ENCODE measurements around the gene TTYH3.
"Not testable (repeated sequence)": the region's sequence is repeated elsewhere in the genome, so short reads cannot be mapped to it uniquely, and the experiment has no call there.

TTYH3 gene

GRCh38 chr7:2668401-2668800, 36.6 kb downstream of the TTYH3 start:
- no peak for DNase-seq

- no peak for DNase-seq
These were observed 38.4 kb downstream of the TTYH3 start for GRCh38 chr7:2670171-2670570.

- no peak for DNase-seq
These were observed 39.1 kb downstream of the TTYH3 start for GRCh38 chr7:2670720-2671391.

- DNase-seq = not testable (repeated sequence)
These were observed 41.4 kb downstream of the TTYH3 start for GRCh38 chr7:2673214-2673613.

GRCh38 chr7:2673934-2674333, 42.1 kb downstream of the TTYH3 start:
- DNase-seq = no peak

GRCh38 chr7:2675256-2675764, 43.5 kb downstream of the TTYH3 start:
- no peak for DNase-seq

GRCh38 chr7:2676576-2676975, 44.8 kb downstream of the TTYH3 start:
- DNase-seq = not testable (repeated sequence)

- not testable (repeated sequence) for DNase-seq
These were observed 46.7 kb downstream of the TTYH3 start for GRCh38 chr7:2678454-2678853.

GRCh38 chr7:2679135-2680127, 47.6 kb downstream of the TTYH3 start:
- DNase-seq = not testable (repeated sequence)

GRCh38 chr7:2680256-2680655, 48.5 kb downstream of the TTYH3 start:
- no peak for DNase-seq

- DNase-seq = no peak
These were observed 49.2 kb downstream of the TTYH3 start for GRCh38 chr7:2680792-2681490.

GRCh38 chr7:2681929-2682799, 50.4 kb downstream of the TTYH3 start:
- no peak for DNase-seq

- DNase-seq = no peak
These were observed 52.7 kb downstream of the TTYH3 start for GRCh38 chr7:2684501-2684900.

GRCh38 chr7:2686101-2686500, 54.3 kb downstream of the TTYH3 start:
- no peak for DNase-seq

- no peak for DNase-seq
These were observed 55.6 kb downstream of the TTYH3 start for GRCh38 chr7:2687338-2687869.

- no peak for DNase-seq
These were observed 56.1 kb downstream of the TTYH3 start, which contains the start of gene AMZ1 for GRCh38 chr7:2687881-2688318. AMZ1 (plus strand) TSS chr7:2688202; CDS start chr7:2700452, 12,250 bp downstream.

- no peak for DNase-seq
These were observed 56.9 kb downstream of the TTYH3 start for GRCh38 chr7:2688409-2689342.

GRCh38 chr7:2689343-2689847, 57.6 kb downstream of the TTYH3 start:
- DNase-seq = no peak

GRCh38 chr7:2689951-2690705, 58.3 kb downstream of the TTYH3 start:
- no peak for DNase-seq

Measured in KG1 (cell line).